T-helper 1 cell treated with Interleukin-12 subunit alpha and Interleukin-12 subunit beta and Interleukin-4 antibody, amounts not matched to agents 30 μg/mL and 1 μg/mL, for 36 hours (primary cell): ENCODE data around the gene MPV17.
A peak's percentile ranks its signal among the peaks of the same experiment; 100 is the strongest.
"Not testable (repeated sequence)": the region's sequence is repeated elsewhere in the genome, so short reads cannot be mapped to it uniquely, and the experiment has no call there.

ENCODE experiments used
- H3K27ac Mint-ChIP-seq: one replicate; pipeline ENCODE4 v1.8.0; 2021; ENCODE audit warnings: mild to moderate bottlenecking, mixed read lengths
- H3K27me3 Mint-ChIP-seq: one replicate; pipeline ENCODE4 v1.8.0; 2021; ENCODE audit warnings: low read depth, mixed read lengths
- H3K36me3 Mint-ChIP-seq: one replicate; pipeline ENCODE4 v1.8.0; 2021; ENCODE audit warnings: low read depth, mixed read lengths
- H3K4me1 Mint-ChIP-seq: one replicate; pipeline ENCODE4 v1.8.0; 2021; ENCODE audit warnings: low read depth, mixed read lengths
- H3K4me3 Mint-ChIP-seq: one replicate; pipeline ENCODE4 v1.8.0; 2021; ENCODE audit warnings: mild to moderate bottlenecking, moderate library complexity, mixed read lengths
- H3K9me3 Mint-ChIP-seq: one replicate; pipeline ENCODE4 v1.8.0; 2021; ENCODE audit warnings: mixed read lengths

MPV17 gene

DNA sequence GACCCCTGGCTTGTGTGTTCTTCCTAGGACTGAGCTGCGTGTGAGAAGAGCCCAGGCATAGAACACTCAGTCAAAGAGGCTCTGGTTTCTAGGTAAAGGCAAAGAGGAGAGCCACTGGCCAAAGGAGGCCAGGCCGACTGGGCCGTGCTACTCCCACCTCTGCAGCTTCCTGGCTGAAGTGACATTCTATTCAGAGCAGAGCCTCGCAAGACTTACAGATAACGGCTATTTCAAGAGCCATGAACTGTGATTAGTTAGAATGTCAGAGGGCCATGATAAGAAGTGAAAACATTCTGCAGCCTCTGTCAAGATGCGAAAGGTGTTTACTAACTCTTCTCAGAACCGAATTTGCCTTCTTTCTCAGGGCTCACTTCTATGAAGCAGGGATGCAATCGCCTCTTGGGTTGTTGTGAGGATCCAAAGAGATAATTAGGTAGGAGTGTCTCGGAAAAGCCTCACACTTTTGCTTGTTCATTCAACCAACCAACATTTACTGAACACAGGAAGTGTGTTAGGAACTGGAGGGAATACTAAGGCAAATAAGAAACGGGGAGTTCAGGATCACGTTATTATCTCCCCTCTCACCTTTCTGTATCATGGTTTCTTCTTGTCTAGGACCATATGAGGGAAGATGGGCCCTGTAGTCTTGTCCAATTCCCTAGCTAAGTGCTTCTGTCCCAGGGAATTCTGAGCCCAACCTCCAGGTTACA lies 51.1 kb downstream of the MPV17 start:
- Mint-ChIP-seq H3K36me3 (no peaks in the 10 kb centered on the region), H3K4me3 (no peak overlapping the region), H3K9me3 (no peaks in the 10 kb centered on the region), H3K4me1 (peaks cover 1% of the 10 kb centered on the region), H3K27me3 (peaks cover 26% of the 10 kb centered on the region), H3K27ac (no peak overlapping the region)

- no peaks in the 10 kb centered on the region for H3K36me3 Mint-ChIP-seq
- H3K4me1 Mint-ChIP-seq: peaks cover 1% of the 10 kb centered on the region
- H3K4me3 Mint-ChIP-seq: no peak overlapping the region
- H3K27ac Mint-ChIP-seq: no peak overlapping the region
- H3K9me3 Mint-ChIP-seq: no peaks in the 10 kb centered on the region
- H3K27me3 Mint-ChIP-seq: peaks cover 21% of the 10 kb centered on the region
Observed at GRCh38 chr2:27270670-27271069, 52.2 kb downstream of the MPV17 start.

GRCh38 chr2:27270131-27270530 lies 52.8 kb downstream of the MPV17 start:
- Mint-ChIP-seq H3K4me3 (no peak overlapping the region), H3K27ac (no peak overlapping the region), H3K4me1 (peaks cover 1% of the 10 kb centered on the region), H3K27me3 (peaks cover 21% of the 10 kb centered on the region), H3K36me3 (no peaks in the 10 kb centered on the region), H3K9me3 (no peaks in the 10 kb centered on the region)

- H3K4me1 Mint-ChIP-seq: peaks cover 12% of the 10 kb centered on the region
- H3K36me3 Mint-ChIP-seq, H3K27ac Mint-ChIP-seq, H3K9me3 Mint-ChIP-seq, H3K4me3 Mint-ChIP-seq: not testable (repeated sequence)
- H3K27me3 Mint-ChIP-seq: peaks cover 29% of the 10 kb centered on the region
Observed at GRCh38 chr2:27268296-27268695, 54.6 kb downstream of the MPV17 start.

GRCh38 chr2:27265536-27265870 lies 57.4 kb downstream of the MPV17 start:
- Mint-ChIP-seq H3K4me3 (peak overlapping the region; percentile 52), H3K27ac (no peak overlapping the region), H3K9me3 (no peaks in the 10 kb centered on the region), H3K36me3 (no peaks in the 10 kb centered on the region), H3K4me1 (peaks cover 22% of the 10 kb centered on the region), H3K27me3 (peaks cover 39% of the 10 kb centered on the region)

- H3K4me3 Mint-ChIP-seq: peak overlapping the region; percentile 69
- H3K4me1 Mint-ChIP-seq: peaks cover 22% of the 10 kb centered on the region
- H3K27ac Mint-ChIP-seq: no peak overlapping the region
- H3K9me3 Mint-ChIP-seq: no peaks in the 10 kb centered on the region
- H3K36me3 Mint-ChIP-seq: no peaks in the 10 kb centered on the region
- peaks cover 41% of the 10 kb centered on the region for H3K27me3 Mint-ChIP-seq
Observed at GRCh38 chr2:27264753-27265535, 58.0 kb downstream of the MPV17 start.

- Mint-ChIP-seq H3K4me1 (peaks cover 22% of the 10 kb centered on the region), H3K27me3 (peaks cover 39% of the 10 kb centered on the region), H3K36me3 (no peaks in the 10 kb centered on the region), H3K27ac (no peak overlapping the region), H3K4me3 (peak overlapping the region; percentile 79), H3K9me3 (no peaks in the 10 kb centered on the region)
Observed at GRCh38 chr2:27264253-27264752, 58.6 kb downstream of the MPV17 start.

GRCh38 chr2:27263287-27264252 lies 59.3 kb downstream of the MPV17 start:
- Mint-ChIP-seq H3K4me1 (peaks cover 22% of the 10 kb centered on the region), H3K27ac (no peak overlapping the region), H3K9me3 (no peaks in the 10 kb centered on the region), H3K4me3 (peak overlapping the region; percentile 79), H3K36me3 (no peaks in the 10 kb centered on the region), H3K27me3 (peaks cover 38% of the 10 kb centered on the region)

DNA sequence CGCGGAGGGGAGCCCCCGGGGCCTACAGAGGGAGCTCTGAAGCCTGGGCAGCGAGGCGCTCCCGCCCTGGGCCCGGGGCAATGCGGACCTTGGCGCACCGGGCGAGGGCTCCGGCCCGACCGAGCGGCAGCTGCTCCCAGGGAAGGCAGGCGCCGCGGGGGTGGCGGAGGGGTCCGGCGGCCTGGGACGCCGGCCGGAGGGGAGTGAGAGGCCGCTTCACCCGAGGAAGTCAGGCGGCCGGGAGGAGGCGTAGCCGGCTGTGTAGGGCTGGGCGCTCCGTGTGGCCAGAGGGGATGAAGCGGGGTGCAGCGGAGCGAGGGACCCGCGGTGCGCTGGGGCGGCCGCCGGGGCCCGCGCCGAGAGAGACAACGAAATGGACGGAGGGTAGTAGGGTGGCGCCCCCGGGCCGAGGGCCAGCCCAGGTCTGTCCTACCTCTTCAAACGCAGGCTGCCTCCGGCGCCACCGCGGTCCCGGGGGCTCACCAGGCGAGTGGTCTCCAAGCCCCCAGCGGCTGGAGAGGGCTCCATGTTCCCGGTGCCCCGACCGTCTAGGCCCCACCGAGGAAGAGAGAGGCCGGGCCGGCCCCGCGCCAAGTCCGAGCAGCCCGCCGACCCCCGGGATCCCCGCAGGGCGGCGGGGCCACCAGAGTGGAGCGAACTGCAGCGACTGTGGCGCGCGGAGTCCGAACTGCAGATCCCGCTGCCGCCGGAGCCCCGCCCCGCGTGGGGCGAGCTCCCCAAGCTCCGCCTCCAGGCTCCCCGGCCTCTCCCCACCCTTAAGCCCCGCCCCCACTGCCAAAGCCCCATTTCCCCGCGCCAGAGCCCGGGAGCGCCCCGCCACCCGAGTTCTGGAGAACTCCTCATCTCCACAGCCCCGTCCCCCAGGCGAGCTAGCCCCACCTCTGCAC lies 60.3 kb downstream of the MPV17 start, which contains the start of gene SLC30A3:
TSS of gene SLC30A3 (minus strand) at position 669 of the 908 bp plus-strand sequence. CDS start at position 528, 141 bp downstream.
- H3K4me3 Mint-ChIP-seq: peak within 1 kb of the TSS; percentile 79
- no peaks in the 10 kb centered on the region for H3K36me3 Mint-ChIP-seq
- peaks cover 22% of the 10 kb centered on the region for H3K4me1 Mint-ChIP-seq
- H3K27me3 Mint-ChIP-seq: peaks cover 42% of the 10 kb centered on the region
- H3K27ac Mint-ChIP-seq: no peak within 1 kb of the TSS
- no peaks in the 10 kb centered on the region for H3K9me3 Mint-ChIP-seq

DNA sequence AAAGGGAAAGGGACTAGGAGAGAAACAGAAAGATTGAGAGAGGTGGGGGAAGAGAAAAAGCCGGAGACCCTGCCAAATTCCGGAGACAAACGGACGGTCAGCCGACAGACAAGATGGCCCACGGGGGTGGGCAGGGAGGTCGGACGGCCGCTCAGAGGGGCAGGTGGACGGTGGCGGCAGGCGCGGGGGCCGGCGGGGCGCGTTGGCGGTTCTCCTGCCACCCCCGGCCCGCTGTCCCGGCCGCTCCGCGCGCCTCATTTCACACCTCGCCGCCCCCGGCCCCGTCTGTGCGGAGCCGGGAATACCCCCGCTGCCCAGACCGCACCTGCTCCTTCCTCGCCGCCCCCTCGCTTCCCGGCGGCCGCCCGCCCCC lies 61.0 kb downstream of the MPV17 start:
- Mint-ChIP-seq H3K36me3 (no peaks in the 10 kb centered on the region), H3K4me3 (peak overlapping the region; percentile 66), H3K27ac (no peak overlapping the region), H3K4me1 (peaks cover 22% of the 10 kb centered on the region), H3K9me3 (no peaks in the 10 kb centered on the region), H3K27me3 (peaks cover 46% of the 10 kb centered on the region)

GRCh38 chr2:27261241-27261925 lies 61.5 kb downstream of the MPV17 start:
- H3K9me3 Mint-ChIP-seq: no peaks in the 10 kb centered on the region
- H3K27me3 Mint-ChIP-seq: peaks cover 46% of the 10 kb centered on the region
- H3K4me3 Mint-ChIP-seq: peak overlapping the region; percentile 66
- H3K36me3 Mint-ChIP-seq: no peaks in the 10 kb centered on the region
- H3K27ac Mint-ChIP-seq: no peak overlapping the region
- H3K4me1 Mint-ChIP-seq: peaks cover 22% of the 10 kb centered on the region
